Muscle layer of colon (tissue), 2 donors: Measurements from ENCODE around the gene VPS18.

Experiments used
- H3K27ac ChIP-seq: one replicate; pipeline ENCODE4 v1.7.0; 2013; ENCODE audit warnings: low read depth, mild to moderate bottlenecking, low read length, moderate library complexity
- H3K27me3 ChIP-seq, 2 donors: one replicate each; pipeline ENCODE4 v1.7.0; 2013; ENCODE audit warnings: low read length in 2 of 2, mild to moderate bottlenecking in 2 of 2; ENCODE audit not compliant: insufficient read depth in 2 of 2, control insufficient read depth in 1 of 2
- H3K36me3 ChIP-seq: one replicate; pipeline ENCODE4 v1.7.0; 2013; ENCODE audit warnings: mild to moderate bottlenecking, low read length; ENCODE audit not compliant: insufficient read depth
- H3K4me1 ChIP-seq: one replicate; pipeline ENCODE4 v1.7.0; 2013; ENCODE audit warnings: mild to moderate bottlenecking, low read length; ENCODE audit not compliant: insufficient read depth
- H3K4me3 ChIP-seq, 2 donors: one replicate each; pipeline ENCODE4 v1.7.0; 2013; ENCODE audit warnings: low read length in 2 of 2, low read depth in 1 of 2, mild to moderate bottlenecking in 1 of 2, moderate library complexity in 1 of 2
- H3K9ac ChIP-seq: one replicate; pipeline ENCODE4 v1.7.0; 2013; ENCODE audit warnings: low read length
- H3K9me3 ChIP-seq: one replicate; pipeline ENCODE4 v1.7.0; 2013; ENCODE audit warnings: mild to moderate bottlenecking, low read length
- donor health status: abdominal sarcoma.
- donor health status: Adenocarcinoma of cecum.

The VPS18 gene

DNA sequence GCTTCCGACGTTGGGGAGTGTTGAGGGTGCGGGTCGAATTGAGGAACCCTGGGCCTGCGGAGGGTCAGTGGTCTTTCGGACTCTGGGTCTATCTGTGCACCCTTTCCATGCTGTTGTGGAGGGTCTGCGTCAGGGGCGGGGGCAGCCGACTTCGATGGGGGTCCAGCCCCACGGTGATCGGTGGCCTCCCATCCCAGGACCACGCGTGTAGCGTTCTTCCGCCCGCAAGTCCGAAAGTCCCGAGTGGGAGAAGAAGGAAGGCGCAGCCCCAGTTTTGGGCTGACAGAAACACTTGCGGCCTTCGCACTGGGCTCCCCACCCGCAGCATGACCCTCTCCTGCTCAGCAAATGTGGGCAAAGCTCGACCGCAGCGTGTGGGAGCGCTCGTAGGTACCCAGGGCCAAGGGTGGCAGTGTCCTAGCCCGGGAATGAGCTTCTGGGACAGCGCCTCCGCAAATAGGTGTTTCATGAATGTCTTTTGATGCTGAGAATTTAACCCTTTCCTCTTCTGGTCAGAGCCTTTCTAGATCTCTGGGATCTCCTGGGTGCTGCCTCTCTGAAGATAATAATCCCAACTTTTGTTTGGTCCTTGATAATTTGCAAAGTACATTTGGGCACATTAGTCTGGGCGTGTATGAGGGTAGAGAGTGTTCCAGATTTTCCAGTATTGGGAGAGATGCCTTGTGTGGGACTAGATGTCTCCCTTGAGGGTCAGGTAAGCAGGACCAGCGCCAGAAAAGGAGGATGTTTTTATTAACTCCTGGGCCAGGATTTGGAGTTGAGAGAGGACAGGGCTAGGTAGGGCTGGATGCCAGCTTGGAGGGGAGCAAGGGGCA, 32.6 kb downstream of the VPS18 start:
- Histone ChIP-seq H3K9me3 (no peaks in the 10 kb centered on the region), H3K9ac (no peak overlapping the region), H3K27me3 (peaks cover 53 to 67% of the 10 kb centered on the region in 2 donors), H3K27ac (no peak overlapping the region), H3K4me3 (peak overlapping the region in 1 of 2 donors; percentile 27), H3K4me1 (peaks cover 39% of the 10 kb centered on the region), H3K36me3 (no peaks in the 10 kb centered on the region)

- Histone ChIP-seq H3K9ac (no peak overlapping the region), H3K4me1 (peaks cover 39% of the 10 kb centered on the region), H3K9me3 (no peaks in the 10 kb centered on the region), H3K27ac (no peak overlapping the region), H3K36me3 (no peaks in the 10 kb centered on the region), H3K27me3 (peaks cover 59 to 73% of the 10 kb centered on the region in 2 donors), H3K4me3 (no peak overlapping the region)
Observed at GRCh38 chr15:40927495-40927872, 33.2 kb downstream of the VPS18 start.

DNA sequence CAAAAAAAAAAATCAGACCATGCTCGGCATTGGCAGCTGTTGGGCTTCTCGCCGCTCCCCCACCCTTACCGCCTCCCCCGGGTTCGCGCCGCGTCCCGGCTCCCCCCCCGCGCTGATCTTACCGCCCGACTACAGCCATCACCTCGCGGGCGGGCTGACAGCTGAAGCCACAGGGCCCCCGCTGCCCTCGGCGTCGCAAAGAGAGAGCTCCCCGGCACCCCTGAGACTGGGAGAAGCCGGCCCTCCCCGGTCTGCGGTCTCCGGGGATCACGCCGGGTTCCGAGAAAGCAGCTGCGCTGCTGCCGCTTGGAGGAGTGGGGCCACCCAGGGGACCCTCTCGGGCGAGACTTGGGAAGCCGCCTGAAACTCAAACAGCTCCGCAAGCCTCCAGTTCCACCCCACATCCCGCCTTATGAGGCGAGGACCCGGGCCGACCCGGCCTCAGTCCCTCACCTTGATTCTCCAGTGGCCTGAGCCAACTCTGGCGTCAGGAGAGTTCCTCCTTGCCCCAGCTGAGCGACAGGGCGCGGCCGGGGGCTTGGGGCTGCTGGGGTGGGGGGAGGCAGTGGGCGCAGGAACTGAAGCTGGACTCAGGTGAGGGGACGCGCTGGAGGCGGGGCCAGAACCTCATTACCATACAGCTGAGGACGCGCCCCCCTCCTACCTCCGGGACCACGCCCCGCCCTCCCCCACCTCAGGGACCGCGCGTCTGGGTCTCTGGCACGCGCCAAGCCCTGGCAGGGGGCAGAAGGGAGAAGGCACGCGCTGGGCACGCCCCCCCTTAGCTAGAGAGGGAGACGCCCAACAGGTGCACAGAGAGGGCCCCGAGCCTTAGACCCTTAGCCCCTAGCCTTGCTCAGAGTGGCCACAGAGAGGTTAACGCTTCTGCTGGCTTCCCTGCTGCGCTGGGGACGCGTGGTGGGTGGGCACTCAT, 33.9 kb downstream of the VPS18 start:
- Histone ChIP-seq H3K9me3 (no peaks in the 10 kb centered on the region), H3K36me3 (no peaks in the 10 kb centered on the region), H3K27me3 (peaks cover 62 to 79% of the 10 kb centered on the region in 2 donors), H3K4me3 (peak overlapping the region in 1 of 2 donors; percentile 49), H3K27ac (no peak overlapping the region), H3K9ac (no peak overlapping the region), H3K4me1 (peaks cover 39% of the 10 kb centered on the region)

DNA sequence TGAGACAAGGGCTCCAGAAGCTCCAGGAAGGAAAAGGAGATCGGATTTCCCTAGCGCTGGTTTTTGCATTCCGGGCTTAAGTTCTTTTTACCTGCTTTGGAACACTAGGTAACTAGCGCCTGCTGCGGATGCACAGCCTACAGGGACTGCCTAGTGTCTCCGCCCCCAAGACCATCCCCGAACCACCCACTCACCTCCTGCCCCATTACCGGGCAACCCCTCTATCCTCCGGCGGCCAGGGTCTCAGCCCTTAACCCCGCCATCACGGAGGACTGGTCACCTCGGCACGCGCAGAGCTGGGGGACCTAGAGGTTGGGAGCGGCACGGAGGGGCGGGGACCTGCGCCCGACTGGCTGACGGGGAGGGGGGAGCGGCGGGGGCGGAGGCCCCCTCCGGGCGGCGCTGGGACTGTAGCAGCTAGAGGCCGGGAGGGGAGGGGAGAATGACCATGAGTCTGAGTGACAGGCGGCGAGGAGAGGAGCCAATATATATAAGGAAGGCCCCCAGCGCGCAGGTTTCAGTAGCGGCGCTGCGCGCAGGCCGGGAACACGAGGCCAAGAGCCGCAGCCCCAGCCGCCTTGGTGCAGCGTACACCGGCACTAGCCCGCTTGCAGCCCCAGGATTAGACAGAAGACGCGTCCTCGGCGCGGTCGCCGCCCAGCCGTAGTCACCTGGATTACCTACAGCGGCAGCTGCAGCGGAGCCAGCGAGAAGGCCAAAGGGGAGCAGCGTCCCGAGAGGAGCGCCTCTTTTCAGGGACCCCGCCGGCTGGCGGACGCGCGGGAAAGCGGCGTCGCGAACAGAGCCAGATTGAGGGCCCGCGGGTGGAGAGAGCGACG, 34.8 kb downstream of the VPS18 start, which contains the start of gene DLL4:
DLL4 (plus strand) TSS at position 520 of the 839 bp plus-strand sequence. CDS start 329 bp downstream, outside the sequence.
- Histone ChIP-seq H3K9me3 (no peaks in the 10 kb centered on the region), H3K9ac (no peak within 1 kb of the TSS), H3K4me1 (peaks cover 39% of the 10 kb centered on the region), H3K4me3 (peak within 1 kb of the TSS; percentile 49 to 56), H3K27me3 (peaks cover 67 to 79% of the 10 kb centered on the region in 2 donors), H3K27ac (no peak within 1 kb of the TSS), H3K36me3 (no peaks in the 10 kb centered on the region)

GRCh38 chr15:40929660-40930429, 35.6 kb downstream of the VPS18 start:
- H3K4me1 ChIP-seq = peaks cover 39% of the 10 kb centered on the region
- no peak overlapping the region for H3K9ac ChIP-seq
- peaks cover 67 to 79% of the 10 kb centered on the region in 2 donors for H3K27me3 ChIP-seq
- H3K27ac ChIP-seq = no peak overlapping the region
- H3K4me3 ChIP-seq = peak overlapping the region; percentile 49 to 56
- H3K9me3 ChIP-seq = no peaks in the 10 kb centered on the region
- no peaks in the 10 kb centered on the region for H3K36me3 ChIP-seq

- H3K27me3 ChIP-seq = peaks cover 63 to 74% of the 10 kb centered on the region in 2 donors
- H3K4me3 ChIP-seq = peak overlapping the region in 1 of 2 donors; percentile 49
- no peak overlapping the region for H3K27ac ChIP-seq
- no peak overlapping the region for H3K9ac ChIP-seq
- peaks cover 39% of the 10 kb centered on the region for H3K4me1 ChIP-seq
- H3K9me3 ChIP-seq = no peaks in the 10 kb centered on the region
- no peaks in the 10 kb centered on the region for H3K36me3 ChIP-seq
Observed at GRCh38 chr15:40930430-40931299, 36.4 kb downstream of the VPS18 start.

- no peaks in the 10 kb centered on the region for H3K36me3 ChIP-seq
- H3K27ac ChIP-seq = no peak overlapping the region
- H3K4me3 ChIP-seq = peak overlapping the region in 1 of 2 donors; percentile 49
- H3K9me3 ChIP-seq = no peaks in the 10 kb centered on the region
- peaks cover 34% of the 10 kb centered on the region for H3K4me1 ChIP-seq
- H3K27me3 ChIP-seq = peaks cover 58 to 65% of the 10 kb centered on the region in 2 donors
- H3K9ac ChIP-seq = no peak overlapping the region
Observed at GRCh38 chr15:40931300-40932142, 37.3 kb downstream of the VPS18 start.

GRCh38 chr15:40932156-40932555, 37.9 kb downstream of the VPS18 start:
- Histone ChIP-seq H3K4me1 (peaks cover 28% of the 10 kb centered on the region), H3K4me3 (no peak overlapping the region), H3K27me3 (peaks cover 52 to 59% of the 10 kb centered on the region in 2 donors), H3K9ac (no peak overlapping the region), H3K27ac (no peak overlapping the region), H3K9me3 (no peaks in the 10 kb centered on the region), H3K36me3 (no peaks in the 10 kb centered on the region)
